AG10803 (cell line): Measurements from ENCODE around the gene ATP6V1C2.

ENCODE experiments used
- DNase-seq: peaks from one replicate; pipeline ENCODE4 v3.0.0; 2010; ENCODE audit warnings: low read depth
- H3K4me3 ChIP-seq: 2 replicates; pipeline ENCODE4 v1.5.1; 2011; ENCODE audit warnings: mild to moderate bottlenecking, low read length, control low read depth
- CTCF ChIP-seq: conservative IDR thresholded peaks from 2 replicates; pipeline ENCODE4 v1.5.1; 2011; ENCODE audit warnings: mild to moderate bottlenecking, low read length, control low read depth, inconsistent platforms

Gene ATP6V1C2

DNA sequence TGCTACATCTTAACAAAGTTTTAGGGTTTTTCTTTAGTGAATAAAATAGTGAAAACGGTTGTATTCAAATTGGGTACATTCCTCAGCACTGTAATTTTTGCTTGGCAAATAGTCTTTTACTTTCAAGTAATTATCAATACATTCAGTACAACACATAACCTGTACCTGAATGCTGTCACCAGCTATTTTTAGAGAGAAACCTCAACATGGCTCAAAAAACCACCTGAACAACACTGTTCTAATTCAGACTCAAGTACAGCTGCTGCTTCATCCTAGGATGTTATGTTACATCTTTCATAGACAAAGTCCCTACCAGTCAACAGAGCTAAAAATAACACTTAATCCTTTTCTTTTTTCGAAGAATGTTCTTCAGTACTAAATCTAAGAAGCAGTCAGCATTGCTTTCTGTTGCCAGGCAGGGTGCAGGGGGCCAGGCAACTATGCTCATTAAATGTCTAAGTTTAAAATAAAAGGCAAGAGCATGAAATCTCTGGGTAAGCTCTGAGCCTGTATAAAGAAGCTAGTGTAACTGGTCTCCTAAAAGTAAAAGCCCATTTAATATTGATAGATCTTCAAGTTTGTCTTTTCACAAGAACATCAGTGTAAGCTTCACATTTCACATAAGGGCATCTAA is 70.7 kb downstream of the ATP6V1C2 start:
- H3K4me3 ChIP-seq: no peak overlapping the region
- no peak for TF ChIP-seq CTCF
- no peak for DNase-seq

GRCh38 chr2:10792660-10793400 is 71.4 kb downstream of the ATP6V1C2 start:
- no peak overlapping the region for H3K4me3 ChIP-seq
- DNase-seq: no peak
- no peak for TF ChIP-seq CTCF

DNA sequence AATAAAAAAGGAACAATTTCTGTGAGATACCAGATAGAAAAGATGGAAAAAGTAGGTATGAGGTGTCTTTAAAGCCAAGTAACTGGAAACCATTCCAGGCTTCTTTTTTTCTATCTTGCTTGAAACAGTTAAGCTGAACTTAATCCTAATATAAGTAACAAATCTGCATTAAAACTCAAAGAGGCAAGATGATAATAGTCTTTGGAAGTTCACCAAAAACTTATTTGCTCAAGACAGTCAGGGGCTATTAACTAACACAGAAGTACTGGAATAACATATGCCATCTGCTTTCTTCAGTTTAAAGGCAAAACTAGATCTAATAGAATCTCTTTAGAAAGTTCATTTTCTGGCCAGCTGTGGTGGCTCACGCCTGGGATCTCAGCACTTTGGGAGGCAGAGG is 72.4 kb downstream of the ATP6V1C2 start:
- TF ChIP-seq CTCF: no peak
- no peak overlapping the region for H3K4me3 ChIP-seq
- DNase-seq: no peak

DNA sequence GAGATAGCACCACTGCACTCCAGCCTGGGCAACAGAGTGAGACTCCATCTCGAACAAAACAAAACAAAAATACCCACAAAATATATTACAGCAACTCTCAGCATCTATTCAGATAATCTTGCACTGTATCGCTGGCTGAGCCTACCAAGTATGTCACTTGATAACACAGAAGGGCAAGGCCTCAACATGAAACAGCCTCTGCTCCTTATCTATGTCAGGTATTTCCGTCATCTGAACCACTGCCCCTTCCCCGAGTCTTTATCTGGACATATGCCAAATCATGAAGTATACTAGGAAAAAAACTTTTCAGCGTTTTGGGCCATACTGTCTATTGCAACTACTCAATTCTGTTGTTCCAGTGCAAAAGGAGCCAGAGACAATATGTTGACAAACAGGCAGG is 73.4 kb downstream of the ATP6V1C2 start:
- TF ChIP-seq CTCF: no peak
- DNase-seq: no peak
- H3K4me3 ChIP-seq: no peak overlapping the region

DNA sequence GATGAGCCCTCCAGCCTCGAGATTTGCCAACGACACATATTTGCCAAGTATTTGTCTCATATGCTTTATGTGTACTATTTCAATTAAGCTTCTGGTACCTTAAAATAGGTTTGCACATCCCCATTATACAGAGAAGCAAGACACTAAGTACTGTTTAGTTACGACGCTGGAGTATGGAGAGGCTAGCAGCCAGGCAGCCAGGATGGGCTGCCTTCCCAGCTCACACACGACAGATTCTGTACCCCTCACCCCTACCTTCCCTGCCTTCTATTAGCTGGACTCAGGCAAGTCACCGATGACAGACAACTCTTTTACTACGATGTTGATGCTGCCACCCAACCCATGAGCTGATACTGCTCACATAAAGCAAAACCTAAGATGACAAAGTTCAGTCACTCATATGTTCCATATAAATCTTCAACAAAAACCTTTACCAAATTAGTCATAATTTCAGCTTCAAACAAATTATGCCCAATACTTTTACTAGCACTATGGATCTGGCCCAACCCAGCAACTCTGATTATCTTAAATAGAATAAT is 74.1 kb downstream of the ATP6V1C2 start:
- no peak overlapping the region for H3K4me3 ChIP-seq
- TF ChIP-seq CTCF: no peak
- DNase-seq: no peak

- DNase-seq: no peak
- TF ChIP-seq CTCF: no peak
- no peak overlapping the region for H3K4me3 ChIP-seq
Measured at GRCh38 chr2:10796703-10797102, 75.3 kb downstream of the ATP6V1C2 start.

GRCh38 chr2:10798783-10799182 is 77.4 kb downstream of the ATP6V1C2 start:
- no peak for DNase-seq
- no peak for TF ChIP-seq CTCF

More at GRCh38 chr2:10798783-10799182, 77.4 kb downstream of the ATP6V1C2 start:
- H3K4me3 ChIP-seq: no peak overlapping the region
